Measurements from ENCODE around the gene C3AR1.
"Not testable (repeated sequence)": the region's sequence is repeated elsewhere in the genome, so short reads cannot be mapped to it uniquely, and the experiment has no call there.

DNA sequence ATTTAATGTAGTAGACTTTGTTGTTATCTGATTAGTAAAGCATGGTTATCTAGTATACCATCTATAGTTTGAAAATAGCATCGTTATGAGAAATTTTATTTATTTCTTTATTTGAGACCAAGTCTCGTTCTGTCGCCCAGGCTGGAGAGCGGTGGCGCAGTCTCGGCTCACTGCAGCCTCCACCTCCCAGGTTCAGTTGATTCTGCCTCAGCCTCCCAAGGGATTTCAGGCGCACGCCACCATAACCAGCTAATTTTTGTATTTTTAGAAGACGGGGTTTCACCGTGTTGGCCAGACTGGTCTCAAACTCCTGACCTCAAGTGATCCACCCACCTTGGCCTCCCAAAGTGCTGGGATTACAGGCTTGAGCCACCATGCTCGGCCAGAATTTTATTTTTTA, 23.1 kb upstream of the C3AR1 start:
- TF ChIP-seq, protein P1, sequence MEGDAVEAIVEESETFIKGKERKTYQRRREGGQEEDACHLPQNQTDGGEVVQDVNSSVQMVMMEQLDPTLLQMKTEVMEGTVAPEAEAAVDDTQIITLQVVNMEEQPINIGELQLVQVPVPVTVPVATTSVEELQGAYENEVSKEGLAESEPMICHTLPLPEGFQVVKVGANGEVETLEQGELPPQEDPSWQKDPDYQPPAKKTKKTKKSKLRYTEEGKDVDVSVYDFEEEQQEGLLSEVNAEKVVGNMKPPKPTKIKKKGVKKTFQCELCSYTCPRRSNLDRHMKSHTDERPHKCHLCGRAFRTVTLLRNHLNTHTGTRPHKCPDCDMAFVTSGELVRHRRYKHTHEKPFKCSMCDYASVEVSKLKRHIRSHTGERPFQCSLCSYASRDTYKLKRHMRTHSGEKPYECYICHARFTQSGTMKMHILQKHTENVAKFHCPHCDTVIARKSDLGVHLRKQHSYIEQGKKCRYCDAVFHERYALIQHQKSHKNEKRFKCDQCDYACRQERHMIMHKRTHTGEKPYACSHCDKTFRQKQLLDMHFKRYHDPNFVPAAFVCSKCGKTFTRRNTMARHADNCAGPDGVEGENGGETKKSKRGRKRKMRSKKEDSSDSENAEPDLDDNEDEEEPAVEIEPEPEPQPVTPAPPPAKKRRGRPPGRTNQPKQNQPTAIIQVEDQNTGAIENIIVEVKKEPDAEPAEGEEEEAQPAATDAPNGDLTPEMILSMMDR (IDR thresholded peaks at IDR 0.05; ENCODE audit: low read depth, low read length, missing input control), result not testable (repeated sequence)
- TF ChIP-seq MAX (IDR thresholded peaks at IDR 0.05); GABPA (IDR thresholded peaks at IDR 0.05 in 1 of 2, conservative IDR thresholded peaks at IDR 0.05 in 1 of 2); TAF1 (conservative IDR thresholded peaks at IDR 0.05); SP1 (IDR thresholded peaks at IDR 0.05); RAD21 (IDR thresholded peaks at IDR 0.05); NR2F2 (IDR thresholded peaks at IDR 0.05); FOXA1 (IDR thresholded peaks at IDR 0.05); JUND (IDR thresholded peaks at IDR 0.05); YY1 (IDR thresholded peaks at IDR 0.05): not testable (repeated sequence)
- TF ChIP-seq, protein P2, sequence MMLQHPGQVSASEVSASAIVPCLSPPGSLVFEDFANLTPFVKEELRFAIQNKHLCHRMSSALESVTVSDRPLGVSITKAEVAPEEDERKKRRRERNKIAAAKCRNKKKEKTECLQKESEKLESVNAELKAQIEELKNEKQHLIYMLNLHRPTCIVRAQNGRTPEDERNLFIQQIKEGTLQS (IDR thresholded peaks at IDR 0.05), result not testable (repeated sequence)
- TF ChIP-seq, protein P3, sequence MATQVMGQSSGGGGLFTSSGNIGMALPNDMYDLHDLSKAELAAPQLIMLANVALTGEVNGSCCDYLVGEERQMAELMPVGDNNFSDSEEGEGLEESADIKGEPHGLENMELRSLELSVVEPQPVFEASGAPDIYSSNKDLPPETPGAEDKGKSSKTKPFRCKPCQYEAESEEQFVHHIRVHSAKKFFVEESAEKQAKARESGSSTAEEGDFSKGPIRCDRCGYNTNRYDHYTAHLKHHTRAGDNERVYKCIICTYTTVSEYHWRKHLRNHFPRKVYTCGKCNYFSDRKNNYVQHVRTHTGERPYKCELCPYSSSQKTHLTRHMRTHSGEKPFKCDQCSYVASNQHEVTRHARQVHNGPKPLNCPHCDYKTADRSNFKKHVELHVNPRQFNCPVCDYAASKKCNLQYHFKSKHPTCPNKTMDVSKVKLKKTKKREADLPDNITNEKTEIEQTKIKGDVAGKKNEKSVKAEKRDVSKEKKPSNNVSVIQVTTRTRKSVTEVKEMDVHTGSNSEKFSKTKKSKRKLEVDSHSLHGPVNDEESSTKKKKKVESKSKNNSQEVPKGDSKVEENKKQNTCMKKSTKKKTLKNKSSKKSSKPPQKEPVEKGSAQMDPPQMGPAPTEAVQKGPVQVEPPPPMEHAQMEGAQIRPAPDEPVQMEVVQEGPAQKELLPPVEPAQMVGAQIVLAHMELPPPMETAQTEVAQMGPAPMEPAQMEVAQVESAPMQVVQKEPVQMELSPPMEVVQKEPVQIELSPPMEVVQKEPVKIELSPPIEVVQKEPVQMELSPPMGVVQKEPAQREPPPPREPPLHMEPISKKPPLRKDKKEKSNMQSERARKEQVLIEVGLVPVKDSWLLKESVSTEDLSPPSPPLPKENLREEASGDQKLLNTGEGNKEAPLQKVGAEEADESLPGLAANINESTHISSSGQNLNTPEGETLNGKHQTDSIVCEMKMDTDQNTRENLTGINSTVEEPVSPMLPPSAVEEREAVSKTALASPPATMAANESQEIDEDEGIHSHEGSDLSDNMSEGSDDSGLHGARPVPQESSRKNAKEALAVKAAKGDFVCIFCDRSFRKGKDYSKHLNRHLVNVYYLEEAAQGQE (IDR thresholded peaks at IDR 0.05), result not testable (repeated sequence)

All from liver (tissue), 3 donors.